Activated CD4-positive, alpha-beta T cell treated with anti-CD3 and anti-CD28 coated beads, Interleukin-2, Interleukin-4, amounts not matched to agents 100 ng/mL and 50 ng/mL, durations not matched to agents 16 hours and 8 hours (primary cell): ENCODE data around the gene CD200.
A peak's percentile ranks its signal among the peaks of the same experiment; 100 is the strongest.

ENCODE experiments used
- DNase-seq: peaks from one replicate; pipeline ENCODE4 v3.0.0-alpha.2; 2020; ENCODE audit warnings: low spot score

Gene CD200

DNA sequence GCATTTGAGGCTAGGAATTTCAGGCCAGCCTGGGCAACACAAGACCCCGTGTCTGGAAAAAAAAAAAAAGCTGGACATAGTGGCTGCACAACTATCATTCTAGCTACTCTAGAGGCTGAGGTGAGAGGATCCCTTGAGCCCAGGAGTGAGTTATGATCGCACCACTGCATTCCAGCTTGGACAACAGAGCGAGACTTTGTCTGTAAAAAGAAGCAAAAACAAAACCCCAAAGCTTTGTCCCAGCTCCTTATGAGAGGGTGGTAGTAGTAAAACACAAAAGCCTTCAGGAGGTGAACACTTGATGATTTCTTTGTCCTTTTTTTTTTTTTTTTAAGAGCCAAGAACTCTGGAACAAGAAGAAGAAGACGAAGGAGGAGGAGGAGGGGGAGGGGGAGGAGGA, 1.1 kb upstream of the CD200 start:
- DNase-seq: no peak

DNA sequence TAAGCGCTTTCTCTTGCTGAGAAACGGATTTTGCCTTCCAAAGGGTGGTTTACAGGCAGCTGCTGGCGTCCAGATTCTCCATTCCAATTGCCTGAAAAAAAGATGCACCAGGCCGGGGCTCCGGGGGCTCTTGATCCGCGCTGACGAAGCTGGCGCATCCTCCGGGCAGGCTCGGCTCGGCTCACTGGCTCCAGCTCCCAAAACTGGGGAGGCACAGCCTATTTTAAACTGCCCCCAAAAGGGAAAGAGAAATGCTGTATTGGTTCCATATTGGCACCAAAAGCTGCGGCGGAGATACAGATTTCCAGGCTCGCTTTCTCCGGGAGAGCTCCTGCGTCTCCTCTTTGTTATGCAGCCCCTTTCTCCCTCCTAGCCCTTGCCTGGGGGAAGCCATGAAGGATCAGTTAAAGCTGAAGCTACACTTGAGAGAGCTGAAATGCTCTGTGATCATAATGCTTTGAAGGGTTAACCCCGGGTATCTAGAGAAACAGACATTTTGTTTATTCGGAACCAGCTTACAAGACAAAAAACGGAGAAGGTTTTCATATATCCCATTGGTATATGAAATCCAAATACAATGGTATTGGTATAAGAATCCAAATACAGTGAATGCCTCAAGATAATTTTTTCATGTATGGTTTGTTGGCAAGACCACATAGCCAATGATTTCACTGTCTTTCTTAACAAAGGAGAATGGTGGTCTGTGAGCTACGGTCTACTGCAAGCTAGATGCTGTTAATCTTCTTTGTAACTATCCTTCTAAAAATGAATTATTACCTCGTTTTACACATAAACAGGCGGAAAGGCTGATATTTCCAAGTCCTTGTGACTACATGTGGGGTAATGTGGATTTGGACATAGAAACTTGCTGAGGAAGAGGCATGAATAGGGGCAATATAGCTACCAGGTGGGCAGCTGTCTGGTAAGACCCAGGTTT, 693 bp downstream of the CD200 start:
- no peak for DNase-seq

DNA sequence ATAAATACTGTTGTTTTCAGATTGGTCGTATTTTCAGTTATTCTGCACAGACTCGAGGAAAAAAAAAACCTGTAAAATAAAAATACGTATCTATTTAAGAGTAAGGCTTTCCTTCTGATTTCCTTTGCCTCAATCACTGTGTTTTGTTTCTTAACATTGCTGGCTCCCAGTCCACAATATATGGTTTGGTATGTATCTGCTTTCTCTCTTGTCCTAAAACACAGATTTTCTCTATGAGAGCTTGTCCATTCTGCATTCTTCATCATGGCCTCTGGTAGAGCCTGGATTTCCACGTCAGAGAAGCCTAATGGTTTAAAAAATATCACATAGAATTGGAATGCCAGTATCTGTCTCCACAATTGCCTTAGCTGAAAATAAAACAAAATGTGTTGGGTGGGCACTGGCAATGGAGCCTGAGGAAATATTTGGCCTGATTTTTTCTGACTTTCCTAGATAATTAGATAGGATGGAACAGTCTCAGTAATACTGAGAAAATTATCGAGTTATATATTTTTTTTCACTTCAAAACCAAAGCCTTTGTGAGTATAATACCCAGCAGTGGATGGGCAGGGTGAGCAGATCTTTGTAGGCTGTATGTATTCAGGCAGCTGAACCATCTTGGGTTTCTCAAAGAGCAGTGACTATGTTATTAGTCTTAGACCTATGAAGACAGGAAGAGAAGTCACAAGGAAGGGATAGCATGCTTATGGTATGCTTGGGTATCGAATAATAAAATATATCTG, 1.9 kb downstream of the CD200 start:
- no peak for DNase-seq

DNA sequence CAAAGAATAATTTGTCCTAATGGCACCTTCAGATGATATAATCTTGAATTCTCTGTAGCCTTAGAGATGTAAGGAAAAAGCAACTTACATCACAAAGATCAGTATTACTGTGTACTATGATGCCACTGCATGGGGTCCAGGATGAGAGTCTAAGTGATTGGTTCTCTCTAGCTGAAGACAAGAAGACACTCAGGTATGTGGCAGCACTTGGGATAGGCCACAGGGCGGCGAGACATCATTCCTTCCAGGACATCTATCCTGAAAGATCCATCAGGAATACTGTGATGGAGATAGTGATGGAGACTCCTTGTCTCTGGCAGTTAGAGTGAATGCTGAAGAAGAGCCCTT, 2.5 kb downstream of the CD200 start:
- DNase-seq: no peak

DNA sequence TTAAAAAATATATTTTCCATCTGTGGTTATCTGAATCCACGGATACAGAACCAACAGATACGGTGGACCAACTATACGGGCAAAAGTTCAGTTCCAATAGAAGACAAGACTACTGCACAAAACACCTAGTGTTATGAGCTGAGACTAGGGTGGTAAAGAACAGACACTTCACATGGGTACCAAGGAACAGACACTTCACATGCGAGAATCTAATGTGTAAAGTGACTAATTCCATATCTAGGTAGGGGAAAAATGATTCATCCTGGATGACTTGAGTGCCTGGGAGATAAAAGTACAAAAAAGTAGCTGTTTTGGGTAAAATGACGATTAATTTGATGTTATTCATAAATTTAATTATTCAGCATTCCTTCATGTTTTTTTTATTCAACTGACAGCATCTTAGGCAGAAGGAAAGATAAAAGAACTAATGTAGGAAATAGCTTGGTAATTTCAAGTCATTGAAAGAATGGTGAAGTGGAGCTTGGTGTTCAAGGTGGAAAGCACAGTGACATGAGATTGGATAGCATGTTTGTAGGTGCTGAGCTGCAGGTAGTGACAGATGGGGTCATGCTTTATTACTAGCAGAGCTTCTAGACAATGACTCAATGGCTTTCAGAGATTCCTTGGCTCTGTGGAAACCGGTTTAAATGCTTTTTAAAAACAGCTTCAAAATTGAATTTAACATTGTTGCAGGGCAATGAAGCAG, 5.2 kb downstream of the CD200 start:
- peak; percentile 31 for DNase-seq

DNA sequence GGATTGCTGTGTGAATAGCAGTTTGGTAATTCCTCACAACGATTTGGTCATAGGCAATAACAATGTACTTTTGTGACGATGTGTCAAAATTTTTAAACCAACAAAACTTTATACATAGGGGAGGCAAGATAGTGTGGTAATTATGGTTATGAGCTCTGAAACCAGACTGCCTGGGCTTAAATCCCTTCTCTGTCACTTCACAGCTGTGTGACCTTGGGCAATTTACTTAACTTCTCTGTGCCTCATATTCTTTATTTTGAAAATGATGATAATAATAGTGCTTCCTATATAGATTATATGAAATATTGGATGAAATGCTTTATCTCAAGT, 5.7 kb downstream of the CD200 start:
- no peak for DNase-seq

DNA sequence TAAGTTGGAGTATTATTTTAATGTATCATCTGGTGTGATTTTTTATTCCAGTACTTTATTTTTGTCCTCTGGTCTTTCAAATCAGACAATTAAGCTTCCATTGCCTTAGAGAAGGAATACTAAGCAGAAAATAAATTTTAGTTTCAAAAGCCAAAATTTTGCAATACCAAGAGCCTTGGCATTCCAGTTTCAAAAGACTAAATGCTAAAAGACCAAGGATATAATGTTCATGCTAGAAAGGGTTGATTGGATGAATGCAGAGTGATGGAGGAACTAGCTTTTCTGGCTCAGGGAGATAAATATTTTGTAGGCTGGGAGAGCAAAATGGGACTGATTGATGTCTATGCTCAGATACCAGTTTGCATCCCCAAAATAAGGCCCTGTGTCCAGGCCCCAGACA, 6.2 kb downstream of the CD200 start:
- DNase-seq: no peak

DNA sequence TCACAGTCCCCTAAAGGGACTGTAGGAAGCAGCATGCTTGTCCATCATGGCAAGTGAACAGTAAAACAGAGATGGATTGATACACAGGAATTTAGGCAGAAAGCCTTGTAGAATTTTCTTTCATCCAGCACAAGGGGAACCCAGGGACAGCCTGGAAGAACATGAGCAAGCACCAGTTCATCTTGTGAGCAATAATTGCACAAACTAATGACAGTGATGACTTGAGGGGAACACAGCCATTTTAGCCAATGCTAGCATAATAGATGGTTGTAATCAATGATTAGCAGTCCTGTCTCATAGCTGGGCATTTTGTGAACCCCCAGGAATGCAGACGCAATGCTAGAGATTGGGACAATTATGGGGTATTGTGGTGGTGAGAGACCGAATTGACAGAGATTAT, 6.7 kb downstream of the CD200 start:
- DNase-seq: no peak

DNA sequence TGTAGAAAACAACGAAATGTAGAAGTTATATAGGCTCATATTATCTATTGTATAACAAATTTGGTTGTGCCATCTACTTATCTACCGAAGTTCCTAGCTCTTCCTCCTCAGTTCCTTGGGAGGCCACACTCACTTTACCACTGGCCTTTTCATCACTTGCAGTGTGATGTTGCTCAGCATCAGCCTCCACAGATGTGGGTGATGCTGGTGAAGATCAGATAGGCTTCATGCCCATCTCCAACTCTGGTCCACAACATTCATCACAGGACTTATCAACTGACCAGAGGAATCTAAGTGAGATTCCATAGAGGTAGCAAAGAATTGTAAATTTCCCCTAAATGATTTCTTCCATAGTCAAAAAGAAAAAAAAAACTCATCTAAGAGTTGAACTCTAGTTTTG, 8.4 kb downstream of the CD200 start:
- DNase-seq: no peak

DNA sequence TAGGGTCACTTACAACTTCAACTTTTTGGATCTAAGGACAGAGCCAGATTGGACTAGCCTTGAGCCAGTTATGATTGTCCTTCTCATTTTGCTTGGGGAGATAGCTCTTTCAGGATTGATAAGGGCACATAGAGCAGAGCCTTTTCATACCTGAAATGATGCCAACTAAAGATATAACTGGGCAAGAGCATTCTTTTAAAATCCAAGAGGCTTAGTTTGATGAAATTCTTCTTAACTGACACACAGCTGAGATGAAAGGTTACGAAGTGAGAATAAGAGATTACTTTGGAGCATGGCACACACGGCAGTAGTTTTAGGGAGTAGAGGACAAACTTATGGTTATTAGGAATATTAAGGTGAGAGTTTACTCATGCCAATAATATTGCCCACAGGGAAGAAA, 12.7 kb downstream of the CD200 start:
- no peak for DNase-seq

DNA sequence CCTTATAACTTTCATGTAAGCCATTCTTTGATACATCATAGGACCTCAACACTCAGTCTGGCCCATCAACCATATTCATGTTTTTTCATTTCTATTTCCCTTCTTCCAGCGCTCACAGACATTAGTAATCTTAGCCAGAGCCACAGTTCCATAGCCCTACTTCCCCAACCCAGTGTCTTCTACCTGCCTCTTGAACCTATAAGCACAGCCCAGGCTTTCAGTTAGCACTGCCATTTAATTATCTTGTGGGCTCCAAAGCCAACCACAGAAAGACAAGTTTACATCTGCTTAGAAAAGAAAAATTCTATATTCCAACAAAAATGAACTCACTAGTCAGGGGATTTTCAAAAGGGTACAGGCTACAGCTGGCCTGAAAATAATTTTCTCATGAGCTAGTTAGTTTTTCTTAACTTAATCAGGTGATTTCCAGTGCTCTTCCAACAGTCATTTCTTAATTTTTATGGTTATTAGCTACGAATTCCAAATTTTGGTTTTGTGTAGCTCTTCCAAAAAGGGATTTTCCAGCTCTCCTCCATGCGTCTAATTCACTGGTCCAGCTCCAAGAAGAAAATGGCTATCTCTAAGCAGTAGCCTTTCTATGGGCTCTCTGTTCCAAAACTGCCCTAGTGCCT, 13.7 kb downstream of the CD200 start:
- DNase-seq: no peak

DNA sequence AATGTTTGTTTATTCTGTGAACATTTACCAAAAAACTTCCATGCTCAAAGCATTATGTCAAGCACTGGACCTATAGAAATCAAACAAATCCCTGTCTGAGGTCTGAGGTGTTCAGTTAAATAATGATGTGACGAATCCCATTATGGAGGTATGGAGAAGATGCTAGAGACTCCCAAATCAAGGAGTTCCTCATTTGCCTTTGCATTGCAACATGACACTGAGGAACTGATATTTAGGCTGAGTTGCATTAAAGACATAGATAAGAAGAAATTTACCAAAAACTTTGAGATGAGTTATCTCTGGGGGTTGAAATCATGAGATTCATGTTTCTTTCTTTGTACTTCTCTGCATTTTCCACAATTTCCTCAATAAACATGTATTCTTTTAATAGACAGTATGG, 16.0 kb downstream of the CD200 start:
- no peak for DNase-seq

DNA sequence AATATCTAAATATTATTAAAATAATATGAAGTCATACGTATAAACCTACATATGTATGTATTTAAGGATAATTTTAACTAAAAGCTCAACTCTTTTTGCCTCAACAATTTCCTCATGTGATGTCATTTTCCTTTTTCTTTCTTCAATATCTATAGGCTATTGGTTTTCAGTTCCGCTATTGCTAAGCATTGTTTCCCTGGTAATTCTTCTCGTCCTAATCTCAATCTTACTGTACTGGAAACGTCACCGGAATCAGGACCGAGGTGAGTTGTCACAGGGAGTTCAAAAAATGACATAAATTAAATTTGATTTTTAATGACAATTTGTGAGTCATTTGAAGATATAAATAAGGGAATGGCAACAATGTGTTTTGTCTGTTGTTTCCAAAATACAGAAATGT, 16.6 kb downstream of the CD200 start:
- DNase-seq: no peak

DNA sequence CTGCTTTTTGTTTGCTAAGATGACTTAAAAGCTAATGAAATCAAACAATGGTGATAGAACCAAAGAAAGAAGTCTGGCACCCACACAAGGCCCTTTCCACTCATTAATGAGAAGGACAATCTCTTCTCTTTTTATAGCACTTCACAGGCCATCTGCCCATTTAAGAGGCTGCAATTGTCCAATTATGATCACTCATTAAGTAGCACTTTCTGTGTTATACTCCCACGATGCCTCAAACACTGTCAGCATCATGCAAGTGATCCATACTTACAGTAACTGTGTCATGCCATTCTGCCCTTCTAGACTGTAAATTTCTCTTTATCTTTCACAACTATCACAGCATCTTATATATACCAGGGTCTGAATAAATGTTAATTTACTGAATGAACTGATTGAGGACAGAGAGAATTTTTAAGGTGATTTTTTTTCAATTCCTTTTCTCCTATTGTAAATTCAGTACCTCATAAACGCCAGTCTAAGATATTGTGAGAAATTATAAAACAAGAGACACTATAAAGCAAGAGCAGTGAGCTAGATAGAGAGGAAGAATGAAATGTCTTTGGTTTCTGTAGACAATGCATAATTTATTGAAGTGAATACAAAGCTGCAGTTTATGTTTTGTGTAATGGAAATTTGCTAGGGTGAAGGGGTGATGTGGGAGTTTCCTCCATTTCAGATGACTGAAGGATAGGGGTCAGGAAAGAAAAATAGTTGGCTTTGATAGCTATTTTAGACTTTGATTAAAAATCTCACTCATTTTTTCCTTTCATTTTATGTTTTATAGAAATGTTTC, 17.3 kb downstream of the CD200 start:
- DNase-seq: no peak

DNA sequence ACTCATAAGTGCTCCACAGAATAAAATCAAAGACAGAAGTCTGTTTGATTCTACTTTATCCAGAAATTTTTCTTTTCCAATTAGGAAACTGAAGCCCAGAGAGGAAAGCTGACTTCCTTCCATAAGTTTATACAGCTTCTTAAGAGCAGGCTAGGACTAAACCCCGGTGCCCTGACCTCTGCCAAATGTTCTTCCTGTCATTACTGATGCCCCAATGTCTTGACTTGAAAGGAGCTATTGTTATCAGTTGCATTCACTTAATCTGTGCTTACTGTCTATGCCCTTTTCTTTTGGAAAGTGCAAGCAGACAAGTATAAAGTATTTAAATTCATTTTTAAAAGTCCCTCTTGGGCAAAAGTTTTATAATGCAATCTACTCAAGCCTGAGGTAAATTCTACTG, 18.1 kb downstream of the CD200 start:
- DNase-seq: no peak

DNA sequence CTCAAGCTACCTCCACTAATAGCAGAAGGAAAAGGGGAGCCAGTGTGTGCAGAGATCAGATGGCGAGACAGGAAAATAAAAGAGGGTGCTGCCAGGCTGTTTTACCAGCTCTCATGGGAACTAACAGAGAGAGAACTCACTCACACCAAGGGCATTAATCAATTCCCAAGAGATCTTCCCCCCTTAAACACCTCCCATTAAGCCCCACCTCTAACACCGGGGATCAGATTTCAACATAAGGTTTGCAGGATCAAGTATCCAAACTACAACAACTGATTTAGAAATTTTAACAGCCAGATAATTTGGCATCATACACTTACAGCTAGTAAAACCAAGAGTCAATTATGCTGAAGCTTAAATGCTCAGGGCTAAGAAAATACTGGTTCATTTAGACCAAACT, 18.9 kb downstream of the CD200 start:
- no peak for DNase-seq

DNA sequence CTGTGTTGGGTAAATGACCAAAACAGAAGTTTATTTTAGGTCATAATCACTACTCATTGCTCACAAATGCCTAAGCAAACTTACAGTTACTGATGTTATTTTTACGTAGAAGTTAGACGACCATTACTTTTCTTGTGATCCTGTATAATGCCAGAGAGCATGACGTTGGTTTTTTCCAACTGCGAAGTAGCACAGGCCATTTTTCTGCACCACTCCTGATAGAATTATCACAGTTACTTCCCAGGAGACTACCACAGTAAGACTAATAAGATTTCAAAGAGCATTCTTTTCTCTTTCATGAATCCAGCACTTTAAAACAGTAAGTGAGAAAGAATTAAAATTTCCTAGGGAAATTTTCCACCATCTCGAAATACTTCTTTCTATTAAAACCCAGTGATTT, 19.8 kb downstream of the CD200 start:
- no peak for DNase-seq

DNA sequence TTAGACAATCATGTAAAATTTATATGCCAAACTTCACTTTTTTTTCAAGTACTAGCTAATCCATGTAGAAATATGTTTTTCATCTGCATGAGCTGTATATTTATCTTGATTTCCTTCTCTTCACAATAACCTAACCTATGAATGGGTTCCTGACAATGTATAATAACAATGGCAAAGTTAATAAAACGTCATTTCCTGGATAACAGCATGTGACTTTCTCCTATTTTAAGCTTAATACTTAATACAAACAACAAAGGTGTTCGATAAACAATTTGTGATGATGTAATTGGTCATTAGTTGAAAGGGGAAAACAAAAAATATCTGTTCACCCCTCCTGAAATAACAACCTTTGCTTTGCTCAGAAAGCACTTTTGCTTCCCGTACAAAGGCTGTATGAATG, 20.4 kb downstream of the CD200 start:
- DNase-seq: no peak

DNA sequence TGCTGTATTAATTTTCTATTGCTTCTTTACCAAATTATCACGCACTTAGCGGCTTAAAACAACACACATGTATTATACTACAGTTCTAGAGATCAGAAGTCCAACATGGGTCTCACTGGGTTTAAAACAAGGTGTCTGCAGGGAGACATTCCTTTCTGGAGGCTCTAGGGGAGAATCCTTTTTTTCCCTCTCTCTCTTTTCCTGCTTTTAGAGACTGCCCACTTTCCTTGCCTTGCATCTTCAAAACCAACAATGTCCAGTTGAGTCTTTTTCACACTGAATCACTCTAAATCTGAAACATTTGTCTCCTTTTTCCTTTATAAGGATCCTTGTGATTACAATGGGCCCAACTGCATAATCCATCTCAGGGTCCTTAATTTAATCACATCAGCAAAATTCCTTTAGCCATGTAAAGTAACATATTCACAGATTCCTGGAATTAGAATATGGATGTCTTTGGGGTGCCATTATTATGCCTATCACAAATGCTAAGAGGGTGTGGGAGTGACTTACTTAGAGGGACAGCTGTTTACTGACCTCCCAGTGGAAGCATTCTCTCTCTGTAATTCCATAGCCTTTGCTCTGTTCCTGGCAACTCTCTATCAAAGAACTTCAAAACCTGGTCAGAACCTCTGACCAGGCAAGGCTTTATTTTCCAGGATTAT, 21.8 kb downstream of the CD200 start:
- no peak for DNase-seq

DNA sequence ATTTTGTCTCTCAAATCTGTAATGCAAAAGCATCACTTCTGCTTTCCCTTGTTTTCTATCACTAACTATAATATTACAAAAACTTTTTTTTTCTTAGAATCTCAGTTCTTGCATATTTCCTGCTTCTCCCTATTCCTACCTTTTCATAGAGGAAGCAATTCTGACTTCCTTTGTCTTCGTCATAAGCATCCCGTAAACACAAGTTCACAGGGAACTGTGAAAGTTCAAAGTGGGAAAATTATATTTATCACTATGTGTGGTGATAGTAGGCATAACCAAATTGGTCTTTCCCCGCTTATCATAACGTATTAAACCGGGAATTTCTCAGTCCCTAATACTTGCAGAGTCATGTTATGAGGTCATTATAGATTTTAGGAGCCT, 22.3 kb downstream of the CD200 start:
- DNase-seq: no peak
